Activated CD4-positive, CD25-positive, alpha-beta regulatory T cell treated with anti-CD3 and anti-CD28 coated beads, Interleukin-2, amount 50 U/mL, for 24 hours (primary cell): Measurements from ENCODE around the gene TMEM131L.
A peak's percentile ranks its signal among the peaks of the same experiment; 100 is the strongest.

Source experiments
- ATAC-seq, 2 donors: fragments of 150-1000 bp; cut with Tn5 transposase; one replicate each; pipeline ENCODE4 v1.10.0; 2021; ENCODE audit warnings: mild to moderate bottlenecking in 1 of 2, moderate library complexity in 1 of 2

Gene TMEM131L

GRCh38 chr4:153668647-153669046 lies 202.5 kb downstream of the TMEM131L start:
- ATAC-seq, result no peak

- ATAC-seq, result no peak
These were observed 203.7 kb downstream of the TMEM131L start for GRCh38 chr4:153669838-153670237.

- ATAC-seq, result no peak
These were observed 210.3 kb downstream of the TMEM131L start for GRCh38 chr4:153676486-153676885.

GRCh38 chr4:153676984-153677383 lies 210.8 kb downstream of the TMEM131L start:
- ATAC-seq, result no peak

- ATAC-seq, result no peak
These were observed 213.3 kb downstream of the TMEM131L start for GRCh38 chr4:153679486-153679885.

GRCh38 chr4:153683763-153684181 lies 217.6 kb downstream of the TMEM131L start:
- ATAC-seq, result no peak

GRCh38 chr4:153684182-153684970 lies 218.2 kb downstream of the TMEM131L start, which contains the start of gene TLR2:
TLR2 (plus strand) TSS chr4:153684280; CDS start chr4:153702908, 18,628 bp downstream.
- peak; percentile 87 to 89 for ATAC-seq

- no peak for ATAC-seq
These were observed 218.8 kb downstream of the TMEM131L start for GRCh38 chr4:153684971-153685371.
